ENCODE data around the gene CYRIA.

The CYRIA gene

GRCh38 chr2:16649353-16650286 is 16.0 kb downstream of the CYRIA start:
- DNase-seq: no peak

- no peak for DNase-seq
These were observed 17.5 kb downstream of the CYRIA start for GRCh38 chr2:16647992-16648617.

GRCh38 chr2:16645775-16646559 is 19.7 kb downstream of the CYRIA start:
- DNase-seq: no peak

GRCh38 chr2:16645088-16645487 is 20.5 kb downstream of the CYRIA start:
- DNase-seq: no peak

GRCh38 chr2:16644221-16644925 is 21.3 kb downstream of the CYRIA start:
- no peak for DNase-seq

DNA sequence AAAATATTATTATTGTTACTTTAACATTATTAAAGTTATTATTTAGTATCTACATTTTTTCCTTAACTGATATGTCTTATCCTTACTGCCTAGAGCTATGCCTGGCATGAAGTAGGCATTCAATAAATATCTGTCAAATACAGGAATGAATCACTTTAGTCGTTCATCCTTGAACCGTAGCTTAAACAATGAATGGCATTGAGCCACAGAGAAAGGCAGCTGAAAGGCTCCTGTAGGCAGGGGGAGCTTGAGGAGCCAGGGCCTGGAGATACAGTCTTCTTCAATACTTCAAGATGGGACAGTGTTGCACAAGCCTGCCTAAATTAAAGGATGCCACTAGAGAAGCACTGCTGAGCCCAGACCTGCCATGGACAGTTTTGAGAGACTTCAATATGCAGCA is 22.5 kb downstream of the CYRIA start:
- DNase-seq: no peak

- DNase-seq: no peak
These were observed 23.5 kb downstream of the CYRIA start for GRCh38 chr2:16642088-16642487.

DNA sequence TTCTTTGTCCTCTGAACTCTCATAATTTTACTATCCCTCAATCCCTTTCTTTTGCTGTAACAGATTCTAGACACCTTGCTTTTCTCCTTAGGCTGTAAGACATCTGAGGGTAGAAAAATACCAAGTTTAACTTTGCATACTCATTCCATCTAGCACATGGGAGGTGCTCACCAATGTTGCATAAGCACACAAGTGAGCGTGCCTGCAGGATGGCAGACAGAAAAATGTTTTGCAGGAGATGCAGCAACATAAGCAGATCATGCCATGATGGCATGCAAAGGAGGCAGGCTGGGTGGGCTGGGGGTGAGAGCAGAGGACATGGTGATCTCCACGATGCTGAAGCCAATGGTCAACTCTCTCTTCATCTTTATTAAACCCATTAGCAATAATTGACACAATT is 24.1 kb downstream of the CYRIA start:
- DNase-seq: no peak

DNA sequence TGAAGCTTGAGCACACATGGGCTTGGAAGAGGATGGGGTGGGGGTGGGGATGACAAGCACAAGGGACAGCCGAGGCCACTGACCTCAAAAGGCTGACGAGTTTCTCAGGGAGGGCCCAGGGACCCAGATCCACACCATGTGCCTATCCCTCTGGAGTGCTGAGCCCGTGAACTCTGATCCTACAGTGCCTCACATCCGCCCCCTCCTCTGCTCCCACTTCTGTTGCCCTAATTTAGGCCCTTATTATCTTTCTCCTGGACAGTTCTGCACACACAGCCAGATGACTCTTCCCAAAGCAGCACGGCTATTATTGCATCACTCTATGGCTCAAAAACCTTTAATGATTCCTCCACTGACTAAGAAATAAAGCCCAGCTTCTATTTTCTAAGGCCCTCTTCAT is 24.8 kb downstream of the CYRIA start:
- DNase-seq: no peak

DNA sequence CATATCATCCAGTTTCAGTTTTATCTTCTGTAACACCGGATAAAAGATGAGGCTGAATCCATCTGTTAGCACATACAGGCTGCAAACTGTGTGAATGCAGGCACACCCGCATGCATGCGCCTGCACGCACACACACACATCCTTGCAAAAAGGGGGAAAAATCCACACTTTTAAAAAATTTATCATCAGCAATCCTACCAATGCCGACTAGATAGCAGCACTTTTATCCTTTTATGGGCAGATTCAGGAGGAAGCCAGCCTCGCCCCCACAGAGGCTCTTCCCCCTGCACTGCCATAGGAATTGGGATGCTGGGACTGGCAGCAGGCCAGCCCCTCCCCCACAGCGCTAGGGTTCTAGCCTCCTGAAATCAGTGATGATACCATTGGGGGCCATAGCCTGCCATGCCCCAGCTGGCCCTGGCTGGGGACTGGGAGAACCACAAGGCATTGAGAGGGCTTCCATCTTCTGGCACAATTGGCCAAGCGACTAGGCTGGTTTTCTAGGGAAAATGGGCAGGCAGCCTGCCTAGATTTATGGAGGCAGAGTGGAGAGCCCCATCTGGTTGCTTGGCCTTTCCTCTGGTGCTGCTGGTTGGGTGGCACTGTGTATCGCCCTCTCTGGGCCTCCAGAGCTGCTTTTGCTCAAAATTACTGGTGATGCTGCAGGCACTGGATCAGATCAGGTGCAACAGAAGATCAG is 25.5 kb downstream of the CYRIA start:
- DNase-seq: no peak

DNA sequence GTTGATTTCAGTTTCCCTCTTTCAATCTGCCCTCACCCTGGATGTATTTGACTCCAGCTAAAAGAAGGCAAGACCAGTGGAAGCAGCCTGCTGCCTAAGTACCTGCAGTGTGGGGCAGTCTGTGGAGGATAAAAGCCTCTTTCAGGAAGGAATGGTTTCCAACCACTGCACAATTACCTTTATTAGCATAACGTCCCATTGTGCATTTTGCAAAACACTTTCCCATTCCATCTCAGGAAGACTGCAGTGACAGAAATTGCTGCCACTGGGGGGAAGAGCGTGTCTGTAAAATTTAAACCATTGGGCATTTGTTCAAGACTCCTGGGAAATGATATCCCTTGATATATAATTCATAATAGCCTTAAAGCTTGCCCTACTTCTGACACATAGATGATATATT is 26.2 kb downstream of the CYRIA start:
- DNase-seq: no peak

DNA sequence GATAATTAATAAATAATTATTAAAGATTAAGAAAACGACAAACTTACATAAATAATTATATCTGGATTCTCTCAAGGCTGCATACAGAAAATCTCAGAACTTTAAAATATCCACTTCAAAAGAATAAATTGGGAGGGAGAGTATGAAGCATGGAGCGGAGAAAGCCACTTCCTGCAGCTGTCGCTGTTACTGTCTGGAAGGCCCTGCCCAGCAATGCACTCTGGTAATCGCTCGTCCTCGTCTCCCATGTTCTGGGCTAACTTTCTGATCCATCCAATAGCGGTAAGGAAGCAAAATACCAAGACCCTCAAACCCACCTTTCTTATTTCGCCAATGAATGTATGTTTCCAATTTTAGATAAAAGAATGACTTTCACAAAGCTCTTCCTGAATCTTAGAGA is 26.7 kb downstream of the CYRIA start:
- no peak for DNase-seq

DNA sequence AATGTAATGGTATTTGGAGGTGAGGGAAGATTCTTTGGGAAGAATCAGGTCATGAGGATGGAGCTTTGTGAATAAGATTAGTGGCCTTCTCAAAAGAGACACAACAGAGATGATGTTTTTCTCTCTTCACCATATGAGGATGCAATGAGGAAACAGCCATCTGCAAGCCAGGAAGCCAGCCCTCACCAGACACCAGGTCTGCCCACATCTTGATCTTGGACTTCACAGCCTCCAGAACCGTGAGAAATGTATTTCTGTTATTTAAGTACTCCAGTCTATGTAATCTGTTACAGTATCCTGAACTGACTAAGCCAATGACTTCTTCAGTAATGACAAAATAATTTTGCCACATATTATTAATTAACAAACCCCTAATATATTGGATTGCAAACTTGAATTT is 28.3 kb downstream of the CYRIA start:
- no peak for DNase-seq

- no peak for DNase-seq
These were observed 29.6 kb downstream of the CYRIA start for GRCh38 chr2:16635791-16636699.

DNA sequence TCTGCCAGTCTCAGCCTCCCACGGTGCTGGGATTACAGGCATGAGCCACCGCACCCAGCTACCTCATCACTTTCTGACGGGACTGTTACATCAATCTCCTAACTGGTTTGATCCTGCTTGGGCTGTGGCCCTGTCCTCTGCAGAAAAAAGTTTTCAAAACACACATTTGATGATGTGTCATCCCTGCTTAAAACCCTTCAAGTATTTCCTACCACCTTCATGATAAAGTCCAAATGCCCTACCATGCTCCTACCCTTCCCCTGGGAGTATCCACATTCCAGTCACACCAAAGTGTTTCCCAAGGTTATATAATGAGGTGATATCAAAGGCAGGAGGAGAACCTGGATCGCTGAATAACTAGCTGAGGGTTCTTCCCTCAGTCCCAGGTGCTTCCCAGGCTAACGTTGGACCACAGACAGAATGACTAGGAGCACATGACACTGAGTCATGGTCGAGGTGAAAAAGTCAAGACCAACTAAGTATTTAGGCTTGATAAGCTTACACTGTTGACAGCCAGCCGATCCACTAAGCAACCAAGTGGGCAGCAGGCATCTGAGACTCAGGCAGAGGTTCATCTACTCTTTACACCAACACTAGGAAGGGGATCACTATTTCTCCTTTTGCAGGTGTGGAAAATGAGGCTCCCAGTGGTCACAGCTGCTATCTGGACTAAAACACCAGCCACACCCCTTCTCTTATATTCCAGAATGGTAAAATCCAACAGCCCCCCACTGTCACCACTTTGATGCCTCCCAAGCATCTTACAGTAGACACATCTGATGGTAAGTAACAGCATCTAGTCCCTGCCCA is 31.8 kb downstream of the CYRIA start:
- DNase-seq: no peak

DNA sequence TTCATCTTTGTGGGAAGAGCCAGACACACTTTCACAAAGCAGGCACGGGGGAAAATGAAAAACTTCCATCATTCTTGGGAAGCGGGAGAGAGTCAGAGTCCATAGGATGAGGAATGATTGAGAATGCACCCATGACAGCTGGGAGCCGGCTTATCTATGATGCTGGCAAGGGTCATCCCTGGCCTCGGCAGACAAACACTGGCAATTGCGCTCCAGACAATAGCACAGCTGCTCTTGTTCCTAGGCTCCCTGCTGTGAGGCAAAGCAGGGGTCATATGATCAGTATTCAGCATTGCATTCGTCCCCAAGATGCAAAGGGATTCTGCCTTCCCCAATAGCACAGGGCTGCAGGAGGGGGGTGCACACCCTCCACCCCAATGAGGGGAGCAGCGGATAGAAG is 33.0 kb downstream of the CYRIA start:
- no peak for DNase-seq

DNA sequence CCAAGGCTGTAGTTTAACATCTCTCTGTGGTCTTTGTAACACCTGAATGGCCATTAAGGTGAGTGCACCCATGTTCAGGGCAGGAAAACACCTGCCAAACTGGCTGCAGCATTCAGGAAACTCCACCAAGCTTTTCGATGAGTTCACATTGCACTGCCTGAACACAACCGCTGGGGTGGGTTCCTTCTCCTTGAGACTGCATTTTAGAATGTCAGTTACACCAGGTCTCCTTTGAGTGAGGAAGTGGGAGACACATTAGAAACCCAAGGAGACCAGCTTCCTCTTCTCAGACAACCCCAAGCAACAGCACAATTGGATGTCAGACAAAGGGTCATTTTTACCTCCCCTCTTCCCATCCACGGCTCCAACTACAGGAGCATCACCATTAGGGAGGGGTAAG is 35.2 kb downstream of the CYRIA start:
- no peak for DNase-seq

DNA sequence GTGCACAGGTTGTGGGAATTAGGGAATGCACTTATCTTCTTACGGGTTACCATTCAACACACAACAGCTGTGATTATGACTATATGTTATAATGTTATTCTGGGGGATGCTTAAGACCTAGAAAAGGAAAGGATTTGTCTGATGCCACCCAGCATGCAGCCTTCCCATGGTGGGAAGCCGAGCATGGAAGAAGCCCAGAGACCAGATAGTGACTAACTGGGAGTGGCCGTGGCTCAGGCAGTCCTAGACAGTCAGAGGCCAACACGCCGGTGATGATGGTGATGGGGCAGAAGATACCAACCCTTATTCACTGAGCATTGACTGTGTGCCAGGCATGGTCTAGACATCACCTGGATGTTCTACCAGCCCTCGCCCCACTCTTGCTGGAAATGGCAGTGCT is 35.9 kb downstream of the CYRIA start:
- DNase-seq: no peak

DNA sequence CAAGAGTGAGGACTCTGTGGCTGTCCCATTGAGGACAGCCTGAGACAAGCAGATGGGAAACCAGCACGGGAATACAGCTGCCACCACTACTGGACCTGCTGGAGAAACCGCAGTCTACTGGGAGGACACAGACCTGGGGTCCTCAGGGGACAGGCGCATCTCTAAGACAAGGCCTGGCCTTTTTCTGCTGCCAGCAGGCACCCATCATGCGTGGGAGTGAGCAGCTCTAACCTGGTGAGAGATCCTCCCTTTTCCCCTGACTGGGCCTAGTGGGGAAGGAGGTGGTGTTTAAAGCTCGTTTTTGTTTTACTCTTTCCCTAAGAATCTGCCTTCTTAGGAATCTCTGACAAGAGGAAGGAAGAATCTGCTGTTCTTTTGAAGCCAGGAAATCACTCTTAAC is 36.6 kb downstream of the CYRIA start:
- DNase-seq: no peak

DNA sequence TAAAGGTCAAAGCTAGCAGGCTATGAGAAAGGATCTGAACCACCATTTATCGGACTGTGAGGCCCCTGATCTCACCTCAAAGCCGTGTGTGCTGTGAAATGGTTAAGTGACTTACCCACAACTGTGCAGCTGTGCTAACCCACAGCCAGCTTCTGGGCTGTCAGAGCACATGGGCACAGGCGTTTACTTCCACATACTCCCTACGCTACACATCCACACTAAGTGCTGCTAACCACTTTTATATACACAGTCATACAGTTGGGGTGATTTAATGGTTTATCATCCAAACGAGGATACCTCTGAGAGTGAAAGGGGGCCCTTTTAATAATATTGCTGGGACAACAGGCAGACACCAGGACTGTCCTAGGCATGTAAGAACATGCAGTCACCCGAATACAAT is 37.3 kb downstream of the CYRIA start:
- DNase-seq: no peak

Measured in stimulated activated CD8-positive, alpha-beta memory T cell treated with anti-CD3 and anti-CD28 coated beads, Interleukin-4, amount 100 ng/mL, for 48 hours (primary cell).